Aorta (tissue), 5 donors: Measurements from ENCODE around the gene PHACTR3. TPM values are rescaled to one million over a fixed set of nuclear protein-coding genes. Genes with fewer than 3 reads are reported as not detected.
A peak's percentile ranks its signal among the peaks of the same experiment; 100 is the strongest.

Experiments used
- ATAC-seq: fragments of 200-7000 bp; cut with Tn5 transposase; one replicate; pipeline ENCODE4 v1.9.1; 2022; ENCODE audit warnings: moderate library complexity; ENCODE audit not compliant: low FRiP score
- DNase-seq, 2 donors: peaks; one replicate each; pipeline ENCODE4 v3.0.0-alpha.2; 2020
- H3K27ac ChIP-seq, 2 donors: one replicate each; pipeline ENCODE4 v1.5.1; 2013; ENCODE audit warnings: low read length in 2 of 2, mild to moderate bottlenecking in 2 of 2, moderate library complexity in 2 of 2, control low read depth in 1 of 2, inconsistent platforms in 1 of 2, low read depth in 1 of 2
- H3K27me3 ChIP-seq, 2 donors: one replicate each; pipeline ENCODE4 v1.6.1; 2013; ENCODE audit warnings: control low read depth in 1 of 2, low read length in 1 of 2, mild to moderate bottlenecking in 1 of 2, moderate library complexity in 1 of 2; ENCODE audit not compliant: insufficient read depth in 2 of 2, control insufficient read depth in 1 of 2
- H3K36me3 ChIP-seq, 2 donors: one replicate each; pipeline ENCODE4 v1.6.1; 2013; ENCODE audit warnings: control low read depth in 1 of 2, low read length in 1 of 2, mild to moderate bottlenecking in 1 of 2; ENCODE audit not compliant: insufficient read depth in 2 of 2, control insufficient read depth in 1 of 2
- H3K4me1 ChIP-seq, 2 donors: one replicate each; pipeline ENCODE4 v1.6.1; 2013; ENCODE audit warnings: low read length in 2 of 2, control low read depth in 1 of 2, mild to moderate bottlenecking in 1 of 2, moderate library complexity in 1 of 2; ENCODE audit not compliant: insufficient read depth in 2 of 2, control insufficient read depth in 1 of 2
- H3K4me3 ChIP-seq, 2 donors: one replicate each; pipeline ENCODE4 v1.5.1; 2013; ENCODE audit warnings: low read length in 2 of 2, control low read depth in 1 of 2, mild to moderate bottlenecking in 1 of 2
- H3K9me3 ChIP-seq: one replicate; pipeline ENCODE4 v1.6.1; 2013; ENCODE audit warnings: mild to moderate bottlenecking, low read length; ENCODE audit not compliant: control insufficient read depth
- WGBS, 2 donors: extraction: QIAGEN DNeasy Blood & Tissue Kit; methylation state at CpG; one replicate each; pipeline ENCODE4 v1.1.7; 2013; 5-methylcytosine and 5-hydroxymethylcytosine counted together
- intact Hi-C, 2 donors: fragments of 100-400 bp; cut with DNase I; formaldehyde crosslinking; loops; one replicate each; pipeline versions ENCODE4 v1.14.2 to v1.15.0; 2022
- polyA plus RNA-seq, 2 donors: library from polyadenylated mRNA; stranded (reverse); fragments of 200-250 nt; gene quantifications; one replicate each; pipeline ENCODE4 v1.2.3, GENCODE V29; 2013
- total RNA-seq, 2 donors: library from RNA; stranded (reverse); fragmentation: NEBNext Ultra II Directional; extraction: Animal tissue kit (Norgen Biotek cat#: 25700); gene quantifications; one replicate each; pipeline ENCODE4 v1.2.1, GENCODE V29; 2021
- donor health status: healthy with polysubstance abuse.
- donor health status: Bipolar disorder and iron deficiency.
- donor health status: DM: no; HTN: no; CAD: no.
- donor health status: DM: no; HTN: no; CAD: no.
- donor health status: DM: yes; HTN: yes; CAD: no.

Gene PHACTR3
- total and polyA plus RNA-seq, 4 donors, result 0.16 to 0.27 TPM; not detected in 2

DNA sequence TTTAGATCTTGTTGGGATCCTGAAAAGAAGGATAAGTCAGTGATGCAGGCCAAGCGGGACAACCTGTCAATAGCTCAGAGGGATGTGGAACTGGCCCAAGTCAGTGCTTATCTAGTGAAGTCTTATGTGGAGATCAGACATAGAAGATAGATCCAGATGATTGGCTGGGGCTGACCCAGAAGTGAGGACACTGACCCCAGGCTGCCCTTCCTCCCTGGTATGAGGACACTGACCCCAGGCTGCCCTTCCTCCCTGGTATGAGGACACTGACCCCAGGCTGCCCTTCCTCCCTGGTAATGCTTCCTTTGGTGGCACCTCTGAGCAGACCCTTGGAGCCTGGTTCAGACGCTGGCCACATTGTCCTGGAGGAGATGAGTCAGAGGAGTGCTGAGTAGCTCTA lies 159.7 kb downstream of the PHACTR3 start:
- Histone ChIP-seq H3K4me1 (no peaks in the 10 kb centered on the region), H3K9me3 (peaks cover 1% of the 10 kb centered on the region), H3K36me3 (no peaks in the 10 kb centered on the region), H3K4me3 (no peak overlapping the region), H3K27me3 (no peaks in the 10 kb centered on the region), H3K27ac (no peak overlapping the region)
- WGBS, 2 donors, result 80 to 86% methylated on average over 2 of the region's 2 CpGs
- no peak for DNase-seq
- no peak for ATAC-seq
- intact Hi-C loops, result no loop called here

DNA sequence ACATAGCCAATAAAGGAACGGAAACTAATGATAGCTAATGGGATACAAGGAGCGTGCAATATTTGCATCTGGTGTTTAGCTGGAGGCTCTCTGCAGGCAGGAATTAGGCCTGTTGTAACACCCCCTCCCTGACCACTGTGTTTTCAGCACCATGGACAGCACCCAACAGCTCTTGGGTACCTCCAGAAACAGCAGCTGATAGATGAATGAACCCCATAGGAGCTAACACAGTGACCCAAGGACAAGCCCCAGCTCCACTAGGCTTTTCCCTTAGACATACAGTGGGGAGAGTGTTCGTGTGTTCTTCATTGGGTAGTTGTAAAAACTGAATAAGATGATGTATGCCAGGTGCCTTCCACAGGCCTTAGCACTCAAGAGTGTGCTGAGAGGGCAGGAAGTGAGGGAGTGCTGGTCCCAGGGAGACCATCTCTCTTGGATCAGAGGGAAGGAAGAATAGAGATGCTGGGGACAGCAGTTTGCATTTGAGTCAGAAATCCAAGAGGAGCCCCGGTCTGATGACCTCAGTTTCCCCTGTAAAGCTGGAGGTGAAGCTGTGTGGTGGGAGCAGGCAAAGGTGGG lies 161.3 kb downstream of the PHACTR3 start:
- H3K4me1 ChIP-seq, result no peaks in the 10 kb centered on the region
- peaks cover 1% of the 10 kb centered on the region for H3K9me3 ChIP-seq
- no peak overlapping the region for H3K27ac ChIP-seq
- no peaks in the 10 kb centered on the region for H3K36me3 ChIP-seq
- no peak overlapping the region for H3K4me3 ChIP-seq
- ATAC-seq (no peak), DNase-seq (no peak)
- H3K27me3 ChIP-seq, result no peaks in the 10 kb centered on the region
- 80 to 84% methylated on average over 4 of the region's 4 CpGs for WGBS, 2 donors
- intact Hi-C loops, result no loop called here

DNA sequence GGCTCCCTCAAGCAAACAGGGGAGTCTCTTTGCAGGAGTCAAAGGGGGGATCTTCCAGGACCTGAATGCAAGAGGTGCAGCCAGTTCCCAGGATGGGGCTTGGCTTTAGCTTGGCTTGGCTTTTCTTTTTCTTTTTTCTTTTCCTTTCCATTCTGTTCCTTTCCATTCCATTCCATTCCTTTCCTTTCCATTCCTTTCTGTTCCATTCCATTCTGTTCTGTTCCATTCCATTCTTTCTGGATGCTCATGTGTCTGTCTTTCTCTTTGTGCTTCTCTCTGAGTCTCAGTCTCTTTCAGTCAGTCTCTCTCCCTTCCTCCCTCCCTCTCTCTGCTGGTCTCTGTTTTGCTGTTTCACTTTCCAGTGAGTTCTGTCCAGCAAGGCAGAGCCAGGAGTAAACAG lies 163.3 kb downstream of the PHACTR3 start:
- ATAC-seq, result no peak
- H3K4me3 ChIP-seq, result no peak overlapping the region
- intact Hi-C loops, result no loop called here

DNA sequence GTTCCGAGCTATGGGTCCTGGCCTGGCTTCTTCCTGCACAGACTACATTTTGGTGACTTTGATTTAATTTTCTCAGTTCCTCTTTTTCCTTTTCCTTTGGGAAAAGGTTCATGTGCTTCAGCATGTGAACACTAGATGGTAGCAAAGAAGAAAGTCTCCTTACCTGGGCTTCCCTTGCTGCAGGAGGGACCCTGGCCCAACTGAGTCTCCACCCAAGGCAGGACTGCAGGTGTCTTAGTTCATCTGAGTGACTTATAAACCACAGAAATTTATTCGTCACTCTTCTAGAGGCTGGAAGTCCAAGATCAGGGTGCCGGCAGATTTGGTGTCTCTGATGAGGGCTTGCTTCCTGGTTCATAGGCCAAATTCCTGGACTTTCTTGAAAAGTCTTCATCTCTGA lies 165.9 kb downstream of the PHACTR3 start:
- WGBS, 2 donors, result 70 to 79% methylated on average over 3 of the region's 3 CpGs
- H3K9me3 ChIP-seq, result peaks cover 1% of the 10 kb centered on the region

More for the DNA sequence above, 163.3 kb downstream of the PHACTR3 start:
- Histone ChIP-seq H3K27ac (no peak overlapping the region), H3K9me3 (peaks cover 1% of the 10 kb centered on the region), H3K4me1 (no peaks in the 10 kb centered on the region), H3K27me3 (no peaks in the 10 kb centered on the region), H3K36me3 (no peaks in the 10 kb centered on the region)
- DNase-seq, result no peak

DNA sequence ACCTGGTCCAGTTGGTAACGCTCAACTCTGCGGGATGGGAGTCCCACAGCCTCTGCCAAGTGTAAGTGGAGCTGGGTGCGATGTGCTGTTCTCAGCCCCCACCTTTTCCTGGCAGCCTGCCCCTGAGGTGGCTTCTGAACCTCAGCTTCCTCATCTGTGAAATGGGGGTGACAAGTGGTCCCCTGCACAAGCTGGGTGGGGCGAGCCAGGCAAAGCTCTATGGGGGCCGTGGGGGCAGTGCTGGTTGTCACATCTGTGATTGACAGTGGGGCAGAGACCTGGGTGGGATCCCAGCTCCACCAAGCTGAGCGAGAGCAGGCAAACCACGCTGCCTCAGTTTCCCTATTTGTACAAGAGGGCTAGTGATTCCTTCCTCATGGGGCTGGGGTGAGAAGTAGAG lies 166.5 kb downstream of the PHACTR3 start:
- no peaks in the 10 kb centered on the region for H3K27me3 ChIP-seq
- intact Hi-C loops, result no loop called here
- WGBS, 2 donors, result 86 to 88% methylated on average over 7 of the region's 7 CpGs
- no peak overlapping the region for H3K27ac ChIP-seq
- no peaks in the 10 kb centered on the region for H3K4me1 ChIP-seq
- no peaks in the 10 kb centered on the region for H3K9me3 ChIP-seq
- H3K36me3 ChIP-seq, result no peaks in the 10 kb centered on the region
- ATAC-seq (no peak), DNase-seq (peak in 1 of 2 donors; percentile 63)
- H3K4me3 ChIP-seq, result no peak overlapping the region

More for the DNA sequence above, 165.9 kb downstream of the PHACTR3 start:
- H3K4me3 ChIP-seq, result no peak overlapping the region
- intact Hi-C loops, result no loop called here
- H3K36me3 ChIP-seq, result no peaks in the 10 kb centered on the region
- H3K4me1 ChIP-seq, result no peaks in the 10 kb centered on the region
- no peaks in the 10 kb centered on the region for H3K27me3 ChIP-seq
- ATAC-seq (no peak), DNase-seq (peak in 1 of 2 donors; percentile 11)
- no peak overlapping the region for H3K27ac ChIP-seq

DNA sequence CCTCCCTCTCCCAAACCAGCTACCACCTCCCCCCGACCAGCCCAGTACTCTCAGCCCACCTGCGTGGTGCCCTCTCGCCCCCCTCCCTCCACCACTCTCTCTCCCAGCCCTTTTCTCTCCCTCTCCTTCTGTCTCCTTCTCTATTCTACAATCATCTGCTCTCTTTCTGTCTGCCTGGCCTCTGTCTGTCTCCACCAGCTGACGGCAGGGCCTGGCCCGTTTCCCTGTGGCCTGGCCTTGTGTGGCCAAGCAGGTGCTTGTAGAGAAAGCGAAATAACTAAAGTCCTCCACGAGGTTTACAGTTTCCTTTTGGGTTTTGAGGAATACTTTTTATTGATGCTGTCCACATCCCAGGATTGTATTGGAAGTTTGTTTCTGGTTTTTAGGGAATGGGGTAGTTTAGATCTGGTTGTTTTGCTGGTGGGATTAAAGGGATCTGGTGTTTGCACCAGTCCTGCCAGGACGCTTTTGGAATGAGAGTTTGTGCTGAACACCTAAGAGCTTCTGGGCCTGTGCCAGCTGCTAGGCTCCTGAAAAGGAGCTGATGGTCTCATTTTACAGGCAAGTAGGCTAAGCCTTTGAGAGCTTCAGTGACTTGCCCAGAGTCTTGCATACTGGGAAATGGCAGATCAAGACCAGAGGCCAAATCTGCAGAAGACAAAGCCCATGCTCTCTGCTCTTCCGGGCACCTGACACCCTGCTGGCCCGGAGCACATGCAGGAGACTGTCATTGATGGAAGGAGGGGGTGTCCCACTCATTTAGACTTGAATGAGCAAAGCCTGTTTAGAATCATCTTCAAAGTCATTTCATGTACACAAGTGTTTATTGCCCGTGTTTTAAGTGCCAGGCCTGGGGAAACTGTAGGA lies 167.4 kb downstream of the PHACTR3 start:
- 72% methylated on average over 11 of the region's 11 CpGs for WGBS, 2 donors
- no peaks in the 10 kb centered on the region for H3K4me1 ChIP-seq
- H3K9me3 ChIP-seq, result no peaks in the 10 kb centered on the region
- DNase-seq, result peak in 1 of 2 donors; percentile 34
- no peaks in the 10 kb centered on the region for H3K27me3 ChIP-seq
- no peaks in the 10 kb centered on the region for H3K36me3 ChIP-seq
- no peak overlapping the region for H3K4me3 ChIP-seq
- no peak overlapping the region for H3K27ac ChIP-seq
- intact Hi-C loops, result no loop called here
- ATAC-seq, result no peak

DNA sequence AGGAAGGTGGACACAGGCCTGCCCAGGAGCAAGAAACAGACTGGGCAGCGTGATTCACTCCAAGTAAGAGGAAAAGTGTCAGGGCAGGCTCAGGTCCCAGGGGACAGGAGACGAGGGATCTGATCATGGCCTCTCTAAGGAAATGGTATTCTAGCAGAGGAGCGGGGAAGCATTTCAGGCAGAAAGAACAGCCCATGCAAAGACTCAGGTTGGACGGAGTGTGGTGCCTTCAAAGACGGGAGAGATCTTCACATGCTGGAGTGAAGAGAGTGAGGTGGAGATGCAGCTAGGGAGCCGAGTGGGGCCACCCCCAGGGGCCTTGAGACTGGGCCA lies 168.0 kb downstream of the PHACTR3 start:
- Histone ChIP-seq H3K4me3 (no peak overlapping the region), H3K4me1 (no peaks in the 10 kb centered on the region), H3K27me3 (no peaks in the 10 kb centered on the region), H3K36me3 (no peaks in the 10 kb centered on the region), H3K27ac (no peak overlapping the region), H3K9me3 (no peaks in the 10 kb centered on the region)
- intact Hi-C loops, result no loop called here
- ATAC-seq (no peak), DNase-seq (peak in 1 of 2 donors; percentile 34)
- 61 to 68% methylated on average over 6 of the region's 6 CpGs for WGBS, 2 donors

DNA sequence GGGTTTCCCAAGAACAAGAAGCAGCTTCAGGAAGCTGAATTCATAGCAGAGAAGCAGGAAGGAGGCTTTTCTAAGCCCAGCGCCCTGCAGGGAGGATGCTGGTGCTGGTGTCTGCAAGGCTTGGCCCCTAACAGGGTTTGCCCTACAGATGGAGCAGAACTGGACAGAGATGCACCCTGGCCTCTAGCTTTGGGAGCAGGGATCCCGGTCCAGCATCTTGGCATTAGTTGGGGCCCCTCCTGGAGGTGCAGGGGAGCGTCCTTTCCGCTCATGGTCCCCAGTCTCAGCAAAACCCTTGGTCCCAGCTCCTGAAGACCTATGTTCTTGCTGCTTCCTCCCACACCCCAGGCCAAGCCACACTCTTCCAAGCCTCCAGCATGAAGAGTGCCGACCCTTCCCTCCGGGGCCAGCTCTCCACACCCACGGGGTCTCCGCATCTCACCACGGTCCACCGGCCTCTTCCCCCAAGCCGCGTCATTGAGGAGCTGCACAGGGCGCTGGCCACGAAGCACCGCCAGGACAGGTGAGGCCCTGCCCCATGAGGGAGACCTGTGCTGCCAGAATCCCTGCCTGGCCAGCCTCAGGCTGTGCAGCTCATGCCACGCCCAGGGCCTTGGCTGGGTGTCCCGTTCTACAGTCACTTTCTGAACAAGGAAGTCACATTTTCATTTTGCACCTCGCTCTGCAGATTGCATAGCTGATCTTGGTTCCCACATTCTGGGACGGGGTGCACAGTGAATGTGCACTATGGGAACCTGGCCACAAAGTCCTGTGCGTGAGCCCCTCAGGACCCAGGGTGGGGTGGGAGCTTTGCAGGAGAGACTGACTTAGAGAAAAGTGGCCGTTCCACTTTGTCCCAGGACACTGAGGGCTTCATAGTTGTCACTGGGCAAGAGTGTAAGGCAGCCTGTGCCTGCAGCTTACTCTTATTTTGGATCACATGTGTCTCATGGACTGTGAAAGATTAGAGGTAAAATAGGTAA lies 168.9 kb downstream of the PHACTR3 start:
- Histone ChIP-seq H3K4me1 (no peaks in the 10 kb centered on the region), H3K4me3 (no peak overlapping the region), H3K36me3 (no peaks in the 10 kb centered on the region), H3K27me3 (no peaks in the 10 kb centered on the region), H3K9me3 (no peaks in the 10 kb centered on the region), H3K27ac (no peak overlapping the region)
- WGBS, 2 donors, result 86 to 88% methylated on average over 21 of the region's 21 CpGs
- intact Hi-C loops, result no loop called here
- no peak for ATAC-seq
- peak in 1 of 2 donors; percentile 75 for DNase-seq
